ENCODE results near the gene LRRC74B.
"Not testable (repeated sequence)": the region's sequence is repeated elsewhere in the genome, so short reads cannot be mapped to it uniquely, and the experiment has no call there.

LRRC74B gene

DNA sequence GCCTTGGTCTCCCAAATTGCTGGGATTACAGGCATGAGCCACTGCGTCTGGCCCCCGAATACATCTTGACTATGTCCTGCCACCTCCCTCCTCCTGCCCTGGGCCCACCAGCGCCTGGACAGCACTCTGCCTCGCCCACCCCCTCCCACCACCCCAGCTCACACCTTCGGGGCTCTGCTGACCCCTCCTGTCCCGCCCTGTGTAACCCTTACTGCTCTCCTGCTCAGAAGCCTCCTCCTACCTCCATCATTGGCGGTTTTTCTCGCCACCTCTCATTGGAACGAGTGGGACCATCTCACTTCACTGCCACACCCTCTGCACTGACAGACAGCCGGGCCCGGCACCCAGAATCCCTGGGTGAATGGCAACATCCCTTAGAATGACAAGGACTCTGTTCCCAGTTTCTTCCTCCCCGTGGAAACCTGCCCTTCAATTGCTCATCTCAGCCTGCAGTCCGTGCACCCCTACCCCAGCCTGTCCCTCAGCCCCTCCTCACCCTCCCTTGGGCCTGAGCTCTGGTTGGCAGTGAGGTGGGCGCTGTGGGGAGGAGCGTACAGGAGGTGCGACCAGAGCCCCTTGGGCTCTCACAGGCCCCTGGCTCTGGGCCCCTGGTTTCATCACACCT, 32.2 kb downstream of the LRRC74B start:
- no peak for DNase-seq (ENCODE audit: low read depth)

DNA sequence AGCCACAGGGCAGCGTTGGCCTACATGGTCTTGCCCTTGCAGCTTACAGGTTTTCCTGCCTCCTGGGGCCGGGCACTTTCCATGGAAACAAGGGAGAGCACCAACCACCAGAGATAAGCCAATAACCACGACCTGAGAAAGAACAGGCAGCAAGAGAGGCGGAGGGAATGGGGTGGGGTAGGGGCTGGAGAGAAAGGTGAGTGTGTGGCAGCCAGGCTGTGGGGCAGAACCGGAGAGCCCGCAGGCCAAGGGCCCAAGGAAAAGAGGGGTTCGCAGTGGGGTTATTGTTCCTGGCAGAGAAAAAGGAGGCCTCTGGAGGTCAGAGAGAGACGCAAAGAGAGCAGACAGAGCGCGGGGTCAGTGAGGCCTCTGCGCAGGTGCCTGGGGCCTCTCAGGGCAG, 33.2 kb downstream of the LRRC74B start:
- DNase-seq (ENCODE audit: low read depth): no peak

DNA sequence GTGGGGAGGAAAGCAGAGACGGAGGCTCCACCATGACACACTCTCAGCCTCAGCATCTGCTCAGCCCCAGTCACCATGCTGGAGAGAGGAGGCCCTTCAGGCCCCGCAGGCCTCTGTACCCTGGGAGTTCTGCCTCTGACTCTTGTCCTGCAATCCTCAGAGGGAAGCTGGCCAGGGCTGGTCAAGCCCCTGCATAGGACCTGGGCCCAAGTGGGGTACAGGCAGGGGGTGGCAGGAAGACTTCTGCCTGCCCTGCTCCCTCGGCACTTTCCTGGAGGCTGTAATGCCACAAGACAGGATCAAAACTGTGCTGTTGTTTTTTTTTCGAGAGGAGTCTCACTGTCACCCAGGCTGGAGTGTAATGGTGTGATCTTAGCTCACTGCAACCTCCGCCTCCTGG, 33.7 kb downstream of the LRRC74B start:
- DNase-seq (ENCODE audit: low read depth): no peak

DNA sequence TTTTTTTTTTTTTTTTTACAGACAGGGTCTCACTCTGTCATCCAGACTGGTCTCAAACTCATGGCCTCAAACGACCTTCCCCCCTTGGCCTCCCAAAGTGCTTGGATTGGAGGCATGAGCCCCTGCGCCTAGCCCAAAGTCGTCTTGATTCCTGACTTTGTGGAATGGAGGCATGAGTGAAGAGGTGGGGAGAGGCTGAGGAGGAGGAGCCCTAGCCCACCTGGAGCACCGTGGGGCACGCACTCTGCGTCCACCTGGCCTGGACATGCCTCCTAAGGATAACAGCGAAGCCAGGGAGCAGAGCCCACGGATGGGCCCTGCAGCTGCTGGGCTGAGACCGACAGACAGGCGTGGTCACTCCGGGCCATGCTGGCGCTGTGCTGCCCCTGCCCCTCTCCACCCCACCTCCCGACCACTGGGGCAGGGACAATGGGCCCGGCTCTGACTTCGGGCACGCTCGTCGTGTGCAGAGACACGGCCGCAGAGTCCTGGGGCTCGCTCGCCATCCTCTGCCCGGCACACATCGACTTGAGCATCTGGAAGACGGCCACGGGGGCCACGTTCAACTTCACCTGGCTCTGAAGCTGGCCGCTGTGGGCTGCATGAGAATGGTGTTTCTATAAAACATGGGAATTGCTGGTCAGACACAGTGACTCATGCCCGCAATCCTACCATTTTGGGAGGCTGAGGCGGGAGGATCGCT, 34.8 kb downstream of the LRRC74B start:
- no peak for DNase-seq (ENCODE audit: low read depth)

DNA sequence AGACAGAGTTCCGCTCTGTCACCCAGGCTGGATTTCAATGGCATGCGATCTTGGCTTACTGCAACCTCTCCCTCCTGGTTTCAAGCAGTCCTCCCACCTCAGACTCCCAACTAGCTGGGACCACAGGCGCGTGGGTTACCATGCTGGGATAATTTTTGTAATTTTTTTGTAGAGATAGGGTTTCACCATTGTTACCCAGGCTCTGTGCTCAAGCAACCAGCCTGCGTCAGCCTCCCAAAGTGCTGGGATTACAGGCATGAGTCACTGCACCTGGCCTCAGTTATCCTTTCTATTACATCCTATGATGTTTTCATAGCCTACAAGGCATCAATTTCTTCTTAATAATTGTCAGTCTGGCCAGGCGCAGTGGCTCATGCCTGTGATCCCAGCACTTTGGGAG, 36.5 kb downstream of the LRRC74B start:
- DNase-seq (ENCODE audit: low read depth): no peak

DNA sequence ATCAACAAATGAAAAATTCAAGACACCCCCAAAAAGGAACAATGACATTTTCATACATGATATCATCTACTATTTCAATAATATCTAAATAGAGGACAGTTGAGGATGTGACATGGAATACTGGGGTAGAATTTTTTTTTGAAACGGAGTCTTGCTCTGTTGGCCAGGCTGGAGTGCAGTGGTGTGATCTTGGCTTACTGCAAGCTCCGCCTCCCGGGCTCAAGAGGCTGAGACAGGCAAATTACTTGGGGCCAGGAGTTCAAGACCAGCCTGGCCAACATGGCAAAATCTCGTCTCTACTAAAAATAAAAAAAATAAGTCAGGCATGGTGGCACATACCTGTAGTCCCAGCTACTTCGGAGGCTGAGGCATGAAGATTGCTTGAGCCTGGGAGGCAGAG, 41.4 kb downstream of the LRRC74B start:
- DNase-seq (ENCODE audit: low read depth): no peak

DNA sequence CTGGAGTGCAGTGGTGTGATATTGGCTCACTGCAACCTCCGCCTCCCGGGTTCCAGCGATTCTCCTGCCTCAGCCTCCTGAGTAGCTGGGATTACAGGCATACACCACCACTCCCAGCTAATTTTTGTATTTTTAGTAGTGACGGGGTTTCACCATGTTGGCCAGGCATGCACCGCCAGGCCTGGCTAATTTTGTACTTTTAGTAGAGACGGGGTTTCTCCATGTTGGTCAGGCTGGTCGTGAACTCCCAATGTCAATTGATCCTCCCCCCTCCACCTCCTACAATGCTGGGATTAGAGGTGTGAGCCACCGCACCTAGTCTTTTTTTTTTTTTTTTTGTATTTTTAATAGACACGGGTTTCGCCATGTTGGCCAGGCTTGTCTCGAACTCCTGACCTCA, 42.2 kb downstream of the LRRC74B start:
- not testable (repeated sequence) for DNase-seq (ENCODE audit: low read depth)

DNA sequence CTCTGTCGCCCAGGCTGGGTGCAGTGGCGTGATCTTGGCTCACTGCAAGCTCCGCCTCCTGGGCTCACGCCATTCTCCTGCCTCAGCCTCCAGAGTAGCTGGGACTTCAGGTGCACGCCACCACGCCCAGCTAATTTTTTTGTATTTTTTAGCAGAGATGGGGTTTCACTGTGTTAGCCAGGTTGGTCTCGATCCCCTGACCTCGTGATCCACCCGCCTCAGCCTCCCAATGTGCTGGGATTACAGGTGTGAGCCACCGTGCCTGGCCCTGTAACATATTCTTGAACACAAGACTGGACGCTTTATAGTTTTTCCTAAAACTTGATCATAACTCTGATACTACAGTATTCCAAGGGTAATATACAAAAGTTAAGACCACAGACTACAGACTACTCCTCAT, 45.5 kb downstream of the LRRC74B start:
- not testable (repeated sequence) for DNase-seq (ENCODE audit: low read depth)

DNA sequence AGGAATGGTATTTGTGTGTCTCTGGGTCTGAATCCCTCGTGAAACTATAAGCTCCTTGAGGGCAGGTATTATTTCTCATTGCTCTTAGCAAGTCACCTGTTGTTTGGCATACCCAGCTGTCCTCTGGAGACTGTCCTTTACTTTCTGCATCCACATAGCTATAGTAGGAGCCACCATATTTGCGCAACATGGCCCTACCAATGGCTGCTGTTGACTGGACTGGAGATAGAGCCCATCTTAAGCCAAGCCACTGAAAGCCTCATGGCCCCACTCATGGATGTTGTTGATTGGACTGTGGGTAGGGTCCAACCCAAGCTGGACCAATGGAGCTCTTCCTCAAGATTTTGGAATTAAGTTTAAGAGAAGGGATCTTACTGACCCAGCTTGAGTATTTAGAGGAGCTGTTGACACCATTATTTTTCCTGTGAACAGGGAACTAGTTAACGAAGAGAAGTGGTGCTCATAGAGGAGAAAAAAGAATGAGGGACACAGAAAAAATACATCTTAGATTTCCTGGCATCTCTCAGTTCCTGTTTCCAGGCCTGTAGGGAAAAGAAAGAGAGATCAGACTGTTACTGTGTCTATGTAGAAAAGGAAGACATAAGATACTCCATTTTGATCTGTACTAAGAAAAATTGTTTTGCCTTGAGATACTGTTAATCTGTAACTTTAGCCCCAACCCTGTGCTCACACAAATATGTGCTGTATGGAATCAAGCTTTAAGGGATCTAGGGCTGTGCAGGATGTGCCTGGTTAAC, 47.2 kb downstream of the LRRC74B start:
- DNase-seq (ENCODE audit: low read depth): no peak

DNA sequence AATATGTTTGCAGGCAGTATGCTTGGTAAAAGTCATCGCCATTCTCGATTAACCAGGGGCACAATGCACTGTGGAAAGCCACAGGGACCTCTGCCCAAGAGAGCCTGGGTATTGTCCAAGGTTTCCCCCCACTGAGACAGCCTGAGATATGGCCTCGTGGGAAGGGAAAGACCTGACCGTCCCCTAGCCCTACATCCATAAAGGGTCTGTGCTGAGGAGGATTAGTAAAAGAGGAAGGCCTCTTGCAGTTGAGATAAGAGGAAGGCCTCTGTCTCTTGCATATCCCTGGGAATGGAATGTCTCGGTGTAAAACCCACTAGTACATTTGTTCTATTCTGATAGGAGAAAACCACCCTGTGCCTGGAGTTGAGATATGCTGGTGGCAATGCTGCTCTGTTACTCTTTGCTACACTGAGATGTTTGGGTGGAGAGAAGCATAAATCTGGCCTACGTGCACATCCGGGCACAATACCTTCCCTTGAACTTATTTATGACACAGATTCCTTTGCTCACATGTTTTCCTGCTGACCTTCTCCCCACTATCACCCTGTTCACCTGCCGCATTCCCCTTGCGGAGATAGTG, 47.9 kb downstream of the LRRC74B start:
- DNase-seq (ENCODE audit: low read depth): not testable (repeated sequence)

DNA sequence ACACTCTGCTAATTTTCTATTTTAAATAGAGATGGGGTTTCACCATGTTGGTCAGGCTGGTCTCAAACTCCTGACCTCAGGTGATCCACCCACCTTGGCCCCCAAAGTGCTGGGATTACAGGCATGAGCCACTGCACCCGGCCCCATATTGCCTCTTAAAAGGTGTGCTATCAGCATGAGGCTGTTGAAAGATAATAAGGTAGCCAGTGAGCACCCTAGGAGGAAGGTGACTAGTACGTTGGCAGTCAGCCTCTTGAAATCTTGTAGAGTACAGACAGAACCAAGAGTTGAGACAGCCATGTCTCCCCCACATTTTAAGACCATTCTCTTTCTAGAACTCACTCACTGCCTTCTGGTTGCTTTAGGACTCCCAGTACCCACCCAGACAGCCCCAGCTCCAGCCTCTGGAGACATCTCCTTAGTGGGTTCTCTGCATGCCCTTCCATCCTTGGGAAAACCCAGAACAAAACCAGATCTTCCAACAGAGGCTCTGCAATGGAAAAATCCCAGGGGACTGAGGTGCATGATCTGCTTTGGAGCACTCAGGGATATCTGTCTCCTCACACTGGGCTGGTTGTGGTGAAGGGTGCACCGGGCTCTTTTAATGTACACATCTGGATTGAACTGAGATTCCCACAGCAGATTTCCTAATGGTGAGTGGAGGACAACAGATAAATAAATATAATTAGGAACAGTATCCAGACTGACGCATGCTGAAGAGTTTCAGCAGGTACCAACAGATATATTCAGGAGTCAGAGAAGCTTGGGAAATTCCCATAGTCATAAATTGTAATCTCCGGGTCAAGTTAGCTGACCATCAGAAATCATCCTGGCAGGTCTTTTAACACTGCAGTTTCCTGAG, 49.4 kb downstream of the LRRC74B start:
- DNase-seq (ENCODE audit: low read depth): no peak

DNA sequence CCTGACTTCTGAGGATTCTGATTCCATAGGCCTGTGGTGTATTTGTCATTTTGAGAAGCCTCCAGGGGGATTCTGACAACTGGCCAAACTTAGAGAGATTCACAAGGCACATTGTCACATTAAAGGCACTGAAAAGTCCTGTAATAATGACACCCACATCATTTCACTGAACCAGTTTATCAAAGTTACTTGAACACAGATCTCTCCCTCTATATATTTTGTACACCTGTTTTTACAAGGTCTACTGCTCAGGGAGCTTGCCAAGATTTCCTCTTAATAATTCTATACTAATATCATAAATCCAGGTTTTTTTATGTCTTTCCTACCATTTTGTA, 50.0 kb downstream of the LRRC74B start:
- no peak for DNase-seq (ENCODE audit: low read depth)

DNA sequence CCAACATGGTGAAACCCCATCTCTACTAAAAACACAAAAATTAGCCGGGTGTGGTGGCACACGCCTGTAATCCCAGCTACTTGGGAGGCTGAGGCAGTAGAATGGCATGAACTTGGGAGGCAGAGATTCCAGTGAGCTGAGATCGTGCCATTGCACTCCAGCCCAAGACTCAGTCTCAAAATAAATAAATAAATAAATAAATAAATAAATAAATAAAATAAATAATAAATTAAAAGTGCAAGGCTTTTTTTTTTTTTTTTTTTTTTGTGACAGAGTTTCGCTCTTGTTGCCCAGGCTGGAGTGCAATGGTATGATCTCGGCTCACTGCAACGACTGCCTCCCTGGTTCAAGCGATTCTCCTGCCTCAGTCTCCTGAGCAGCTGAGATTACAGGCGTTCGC, 51.1 kb downstream of the LRRC74B start:
- DNase-seq (ENCODE audit: low read depth): not testable (repeated sequence)

DNA sequence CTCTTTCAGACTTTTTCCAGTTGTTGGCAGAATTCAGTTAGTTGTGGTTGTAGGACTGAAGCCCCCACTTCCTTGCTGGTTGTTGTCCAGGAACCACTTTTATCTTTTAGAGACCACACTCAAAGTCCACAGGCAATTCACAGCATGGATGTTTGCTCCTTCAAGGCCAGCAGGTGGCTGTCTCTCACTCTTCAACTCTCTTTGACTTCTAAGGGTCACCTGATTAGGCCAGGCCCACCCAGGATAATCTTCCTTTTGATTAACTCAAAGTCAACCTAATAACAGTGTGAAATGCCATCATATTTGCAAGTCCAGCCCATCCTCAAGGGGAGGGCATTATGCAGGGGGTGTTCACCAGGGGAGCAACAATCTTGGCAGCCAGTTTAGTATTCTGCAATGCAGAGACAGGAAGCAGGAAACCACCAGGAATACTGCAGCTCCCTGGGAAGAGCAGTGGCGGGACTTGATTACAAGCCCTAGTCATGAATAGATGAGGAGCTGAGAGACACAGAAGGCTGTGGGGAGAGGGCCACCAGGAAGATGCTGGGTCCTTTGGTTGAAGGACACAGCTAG, 52.4 kb downstream of the LRRC74B start:
- DNase-seq (ENCODE audit: low read depth): no peak

DNA sequence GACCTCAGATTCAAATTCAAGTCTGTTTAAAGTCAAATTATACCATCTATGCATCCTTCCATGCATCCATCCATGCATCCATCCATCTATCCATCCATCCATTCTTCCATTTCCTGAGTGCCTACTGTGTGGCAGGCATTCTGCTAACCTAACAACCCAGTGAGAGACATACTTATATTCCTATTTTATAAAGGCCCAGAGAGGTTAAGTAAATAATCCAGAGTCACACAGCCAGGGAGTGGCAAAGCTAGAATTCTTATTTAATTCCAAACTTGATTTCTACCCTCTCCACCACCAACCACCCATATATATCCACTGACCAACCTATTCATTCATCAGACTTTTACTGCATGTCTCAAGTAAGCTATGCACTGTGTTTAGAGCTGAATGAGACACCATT, 53.8 kb downstream of the LRRC74B start:
- DNase-seq (ENCODE audit: low read depth): no peak

DNA sequence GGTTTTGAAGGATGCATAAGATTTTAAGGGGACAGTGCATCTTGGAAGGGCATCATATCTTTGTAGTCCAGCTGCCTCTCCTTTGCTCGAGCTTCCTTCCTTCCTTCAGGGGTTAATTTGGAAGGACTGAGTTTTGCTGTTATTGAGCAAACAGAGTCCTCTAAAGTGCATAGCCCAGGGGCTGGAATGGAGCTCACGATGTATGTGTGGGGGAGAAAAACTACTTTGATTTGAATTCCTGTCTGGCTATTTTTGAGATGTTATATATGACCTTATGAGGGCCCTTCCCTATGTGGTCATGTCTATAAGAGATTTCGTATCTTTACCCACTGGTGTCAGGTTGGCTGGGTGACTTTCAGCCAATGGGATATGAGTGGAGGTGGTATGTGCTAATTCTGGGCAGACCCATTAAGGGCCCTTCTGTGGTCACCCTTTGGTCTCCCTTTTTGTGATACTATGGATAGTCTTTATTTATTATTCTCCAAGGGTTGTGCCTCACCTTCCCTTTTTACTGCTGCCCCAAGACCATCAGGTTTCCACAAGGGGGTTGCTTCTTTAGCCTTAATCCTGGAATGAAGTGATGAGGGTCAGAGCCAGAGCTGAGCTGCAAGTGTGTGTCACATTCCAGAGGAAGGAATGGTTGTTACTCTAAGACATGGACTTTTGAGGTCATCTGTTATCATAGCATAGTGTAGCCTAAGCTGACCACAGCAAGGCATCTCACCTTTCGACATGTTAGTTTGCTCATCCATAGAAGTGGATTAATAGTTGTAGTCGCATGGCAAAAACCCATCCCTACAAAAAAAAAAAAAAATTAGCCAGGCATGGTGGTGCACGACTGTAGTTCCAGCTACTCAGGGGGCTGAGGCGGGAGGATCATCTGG, 54.6 kb downstream of the LRRC74B start:
- no peak for DNase-seq (ENCODE audit: low read depth)

DNA sequence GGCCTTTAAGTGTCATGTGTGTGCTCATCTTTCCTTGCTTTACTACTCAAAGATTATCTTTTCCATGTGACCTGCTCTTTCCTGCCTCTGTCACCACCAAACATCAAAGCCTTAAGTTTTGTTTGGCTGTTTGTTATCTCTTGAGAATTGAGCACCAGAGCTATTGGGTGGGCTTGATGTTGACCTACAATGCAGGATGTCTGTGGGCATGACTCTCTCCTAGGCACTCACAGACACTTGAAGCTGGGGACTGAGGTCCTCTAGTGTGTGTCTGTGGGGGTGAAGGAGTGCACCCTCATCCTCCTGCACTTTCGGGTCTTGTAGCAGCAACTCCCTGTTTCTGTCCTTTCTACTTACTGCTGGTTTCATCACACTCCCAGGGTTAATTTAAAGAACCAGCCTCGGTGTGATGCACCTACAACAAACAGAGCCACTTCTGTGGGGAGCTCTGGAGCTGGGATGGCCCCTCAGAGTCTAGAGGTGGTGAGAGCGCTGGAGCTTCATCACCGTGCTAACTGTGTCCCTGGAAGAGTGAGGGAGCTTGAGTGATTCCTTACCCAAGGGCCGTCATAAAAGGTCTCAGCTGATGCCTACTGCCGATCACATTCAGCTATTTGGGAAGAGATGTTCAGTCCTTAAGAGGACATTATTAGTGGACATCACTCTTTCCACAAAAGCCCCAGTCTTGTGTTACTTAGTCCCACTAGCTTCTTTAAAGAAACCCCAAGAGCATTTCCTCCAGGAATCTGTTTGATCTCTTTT, 56.3 kb downstream of the LRRC74B start:
- DNase-seq (ENCODE audit: low read depth): no peak

DNA sequence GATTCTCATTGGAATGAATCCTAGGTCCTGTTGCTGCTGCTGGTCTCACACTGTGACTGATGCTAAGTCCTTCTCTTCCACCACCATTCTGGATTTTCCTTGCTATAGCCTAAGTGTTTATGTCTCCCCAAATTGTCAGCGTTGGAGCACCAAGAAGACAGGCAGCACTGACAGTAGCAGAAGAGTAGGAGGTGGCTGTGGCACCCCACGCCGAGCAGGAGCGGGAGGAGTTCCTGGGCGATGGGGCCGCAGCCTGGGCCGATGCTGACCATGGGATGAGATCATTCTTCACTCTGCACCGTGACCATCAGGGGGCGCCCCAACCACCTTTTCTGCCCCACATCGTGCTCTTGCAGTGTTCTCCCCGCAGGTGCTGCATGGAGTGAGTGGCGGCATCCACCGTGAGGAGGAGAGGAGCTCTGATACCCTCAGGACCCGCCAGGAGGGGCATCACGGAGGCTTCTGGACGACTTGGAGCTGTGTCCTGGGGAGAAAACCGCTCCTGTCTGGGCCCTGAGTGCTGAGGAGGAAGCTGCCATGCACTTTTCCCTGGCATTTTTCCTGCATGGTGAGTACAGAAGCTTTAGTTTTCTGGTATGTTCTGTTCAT, 57.0 kb downstream of the LRRC74B start:
- DNase-seq (ENCODE audit: low read depth): peak; percentile 35

DNA sequence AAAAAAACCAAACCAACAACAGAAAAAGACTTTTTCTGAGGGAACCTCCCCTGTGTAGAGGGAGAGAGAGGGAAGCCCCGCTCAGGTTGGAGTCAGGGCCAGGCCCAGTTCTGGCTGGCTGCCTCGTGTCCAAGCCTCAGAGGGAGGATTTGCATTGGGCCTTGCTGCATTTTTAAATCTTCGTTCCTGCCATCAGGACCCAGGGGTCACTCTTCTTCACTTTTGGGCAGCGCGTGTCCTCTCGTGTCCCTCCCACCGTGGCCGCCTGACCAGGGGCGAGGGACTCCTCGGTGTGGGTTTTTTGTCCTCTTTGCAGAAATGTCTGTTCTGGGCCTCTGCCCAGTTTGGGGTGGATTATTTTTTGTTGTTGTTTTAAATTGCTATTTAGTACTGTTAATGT, 57.9 kb downstream of the LRRC74B start:
- DNase-seq (ENCODE audit: low read depth): no peak
